HCT116 (cell line): ENCODE measurements around the gene UQCR11. TPM values are rescaled to one million over a fixed set of nuclear protein-coding genes. Genes with fewer than 3 reads are reported as not detected.
A peak's percentile ranks its signal among the peaks of the same experiment; 100 is the strongest.

Experiments
- ATAC-seq: fragments of 200-7000 bp; cut with Tn5 transposase; 2 replicates; pipeline ENCODE4 v1.9.1; 2020; ENCODE audit warnings: mild to moderate bottlenecking, moderate library complexity
- BruUV-seq: library from RNA; stranded (reverse); fragments of 400-500 nt; replicated peaks from 2 replicates; lab custom pipeline; 2021; lab: Mats Ljungman, UMichigan
- CTCF ChIA-PET: fragments of 300-600 bp; sonication (Branson Sonifier 250); formaldehyde crosslinking; loops from one replicate; lab custom pipeline; 2021; ENCODE audit warnings: antibody characterized with exemption; lab: Charles Lee
- POLR2A ChIA-PET: fragments of 300-600, 350-600 bp; sonication (Branson Sonifier 250); formaldehyde crosslinking; loops from one replicate; lab custom pipeline; 2021; ENCODE audit warnings: antibody characterized with exemption; lab: Charles Lee
- RAD21 ChIA-PET, 2 experiments: fragments of 300-600 bp; sonication (Branson Sonifier 250); formaldehyde crosslinking; loops; one replicate each; lab custom pipeline; 2023; ENCODE audit warnings: low total read pairs in 2 of 2; ENCODE audit not compliant: uncharacterized antibody in 2 of 2, unreplicated experiment in 2 of 2, low non-redundant PET in 1 of 2; lab: Charles Lee
- DNase-seq: peaks from one replicate; pipeline ENCODE4 v3.0.0-alpha.2; 2010; ENCODE audit warnings: low read depth, low spot score
- H2AFZ ChIP-seq: fragments of 200-600 bp; shearing (Covaris generic), sonication (generic); 2 replicates; pipeline ENCODE4 v1.6.1; 2017; ENCODE audit warnings: low read depth, mixed run types, mixed read lengths, antibody characterized with exemption, low read length; ENCODE audit not compliant: poor library complexity, severe bottlenecking
- H3K27ac ChIP-seq: 2 replicates; pipeline ENCODE4 v1.5.1; 2012; ENCODE audit warnings: low read depth, low read length
- H3K27me3 ChIP-seq: fragments of 200-600 bp; sonication (generic); 2 replicates; pipeline ENCODE4 v1.6.1; 2016; ENCODE audit warnings: mixed run types, low read length, mixed read lengths; ENCODE audit not compliant: insufficient read depth
- H3K36me3 ChIP-seq, 2 experiments: fragments of 200-500 bp in 1 of 2; fragments of 200-600 bp in 1 of 2; sonication (Bioruptor generic) in 1 of 2; sonication (generic) in 1 of 2; 2 replicates each; pipeline versions ENCODE4 v1.5.1 to v1.6.1; 2014 to 2016; ENCODE audit warnings: low read length in 2 of 2, inconsistent platforms in 1 of 2, mixed read lengths in 1 of 2, mixed run types in 1 of 2; ENCODE audit not compliant: insufficient read depth in 2 of 2, control insufficient read depth in 1 of 2
- H3K4me1 ChIP-seq, 2 experiments: fragments of 200-600 bp in 1 of 2; sonication (generic) in 1 of 2; 2 replicates each; pipeline versions ENCODE4 v1.5.1 to v1.6.1; 2012 to 2017; ENCODE audit warnings: low read length in 2 of 2, inconsistent platforms in 1 of 2, mild to moderate bottlenecking in 1 of 2, mixed read lengths in 1 of 2, mixed run types in 1 of 2, moderate library complexity in 1 of 2; ENCODE audit not compliant: insufficient read depth in 2 of 2, control insufficient read depth in 1 of 2
- H3K4me2 ChIP-seq: fragments of 200-600 bp; sonication (generic); 2 replicates; pipeline ENCODE4 v1.6.1; 2017; ENCODE audit warnings: mixed run types, low read length, mixed read lengths
- H3K4me3 ChIP-seq, 2 experiments: fragments of 200-600 bp in 1 of 2; sonication (generic) in 1 of 2; replicated peaks in 1 of 2; 2 replicates each; pipeline ENCODE4 v1.5.1; 2011 to 2016; ENCODE audit warnings: low read length in 2 of 2, control low read depth in 1 of 2, low read depth in 1 of 2, mild to moderate bottlenecking in 1 of 2, mixed read lengths in 1 of 2, mixed run types in 1 of 2
- H3K79me2 ChIP-seq: fragments of 200-600 bp; sonication (generic); 2 replicates; pipeline ENCODE4 v1.6.1; 2017; ENCODE audit warnings: mild to moderate bottlenecking, mixed run types, low read length, moderate library complexity, mixed read lengths; ENCODE audit not compliant: insufficient read depth
- H3K9ac ChIP-seq: fragments of 200-600 bp; sonication (generic); 2 replicates; pipeline ENCODE4 v1.6.1; 2016; ENCODE audit warnings: low read length, mixed read lengths
- H3K9me2 ChIP-seq: fragments of 200-600 bp; sonication (generic), shearing (Covaris generic); 2 replicates; pipeline ENCODE4 v1.6.1; 2017; ENCODE audit warnings: mixed run types, mild to moderate bottlenecking, moderate library complexity; ENCODE audit not compliant: insufficient read depth
- H3K9me3 ChIP-seq, 2 experiments: fragments of 200-500 bp in 1 of 2; fragments of 200-600 bp in 1 of 2; sonication (Bioruptor generic) in 1 of 2; sonication (generic) in 1 of 2; 2 replicates each; pipeline ENCODE4 v1.6.1; 2014 to 2017; ENCODE audit warnings: low read length in 2 of 2, mixed read lengths in 2 of 2, inconsistent platforms in 1 of 2, low read depth in 1 of 2, mild to moderate bottlenecking in 1 of 2, mixed run types in 1 of 2, moderate library complexity in 1 of 2; ENCODE audit not compliant: control insufficient read depth in 1 of 2, insufficient read depth in 1 of 2
- H4K20me1 ChIP-seq: fragments of 200-600 bp; sonication (generic), shearing (Covaris generic); 2 replicates; pipeline ENCODE4 v1.6.1; 2017; ENCODE audit warnings: mixed run types, mild to moderate bottlenecking, moderate library complexity; ENCODE audit not compliant: insufficient read depth
- ELF1 ChIP-seq: IDR thresholded peaks from 2 replicates; pipeline ENCODE4 v1.6.1; 2012; ENCODE audit warnings: low read depth, borderline replicate concordance
- FOSL1 ChIP-seq: IDR thresholded peaks from 2 replicates; pipeline ENCODE4 v1.6.1; 2012; ENCODE audit warnings: low read depth
- SIN3A ChIP-seq: IDR thresholded peaks from 2 replicates; pipeline ENCODE4 v1.6.1; 2012; ENCODE audit warnings: low read depth
- ZFX ChIP-seq: fragments of 450-650 bp; IDR thresholded peaks from 2 replicates; pipeline ENCODE4 v1.6.1; 2017
- intact Hi-C: fragments of 100-400 bp; cut with micrococcal nuclease; formaldehyde crosslinking; loops from 2 replicates; pipeline ENCODE4 v1.10.0; 2022
- total RNA-seq: library from RNA; stranded (reverse); gene quantifications from one replicate; pipeline ENCODE4 v1.2.1, GENCODE V29; 2021; ENCODE audit not compliant: unreplicated experiment

UQCR11 gene
- total RNA-seq, 1 experiment from 2014 or later, result 303 TPM

- peaks cover 22 to 29% of the 10 kb centered on the region in 2 experiments; a peak in 3 of 4 replicates for H3K36me3 ChIP-seq
- DNase-seq (no peak), ATAC-seq (no peak)
- intact Hi-C loops, result no loop called here
- H3K27ac ChIP-seq, result no peak overlapping the region
- H3K4me1 ChIP-seq, result peaks cover 12 to 26% of the 10 kb centered on the region in 2 experiments; a peak in 3 of 4 replicates
- H3K9me2 ChIP-seq, result no peaks in the 10 kb centered on the region
- H3K4me2 ChIP-seq, result no peak overlapping the region
- BruUV-seq, result no TSS peak
- POLR2A ChIA-PET, result no interaction called here
- RAD21 ChIA-PET, result no interaction called here
- no peak overlapping the region for H3K4me3 ChIP-seq
- no peak overlapping the region for H3K9ac ChIP-seq
- no peak overlapping the region for H2AFZ ChIP-seq
- CTCF ChIA-PET, result no interaction called here
- no peaks in the 10 kb centered on the region for H3K9me3 ChIP-seq
- 0 out of 2 replicates have a peak, but pooled peaks cover 3% of the 10 kb centered on the region for H4K20me1 ChIP-seq
- 0 out of 2 replicates have a peak, but pooled peaks have one; percentile 10 for TF ChIP-seq ZFX
- TF ChIP-seq FOSL1, result no peak
- peaks cover 69% of the 10 kb centered on the region for H3K79me2 ChIP-seq
- H3K27me3 ChIP-seq, result no peaks in the 10 kb centered on the region
Measured at GRCh38 chr19:1599460-1599846, 5.8 kb downstream of the UQCR11 start.

- TF ChIP-seq SIN3A, result no peak
- TF ChIP-seq ELF1, result no peak
- TF ChIP-seq FOSL1, result no peak
- CTCF ChIA-PET, result no interaction called here
- RAD21 ChIA-PET, result no interaction called here
- BruUV-seq, result no TSS peak
- H3K9me3 ChIP-seq, result no peaks in the 10 kb centered on the region
- intact Hi-C loops, result no loop called here
- POLR2A ChIA-PET, result no interaction called here
- H3K4me1 ChIP-seq, result peaks cover 12 to 22% of the 10 kb centered on the region in 2 experiments; a peak in 3 of 4 replicates
- no peak overlapping the region for H2AFZ ChIP-seq
- H3K4me3 ChIP-seq, result no peak overlapping the region
- ATAC-seq (no peak), DNase-seq (no peak)
- peaks cover 22 to 29% of the 10 kb centered on the region in 2 experiments; a peak in 3 of 4 replicates for H3K36me3 ChIP-seq
- no peak overlapping the region for H3K9ac ChIP-seq
- H3K79me2 ChIP-seq, result peaks cover 63% of the 10 kb centered on the region
- H3K27me3 ChIP-seq, result no peaks in the 10 kb centered on the region
- H4K20me1 ChIP-seq, result 0 out of 2 replicates have a peak, but pooled peaks cover 3% of the 10 kb centered on the region
- H3K9me2 ChIP-seq, result no peaks in the 10 kb centered on the region
- H3K27ac ChIP-seq, result no peak overlapping the region
- no peak overlapping the region for H3K4me2 ChIP-seq
Measured at GRCh38 chr19:1598777-1599459, 6.3 kb downstream of the UQCR11 start.
